ENCODE results near the gene GYPC.
A peak's percentile ranks its signal among the peaks of the same experiment; 100 is the strongest.
"Not testable (repeated sequence)": the region's sequence is repeated elsewhere in the genome, so short reads cannot be mapped to it uniquely, and the experiment has no call there.

GYPC gene

GRCh38 chr2:126655500-126656430 is at the start of gene GYPC:
TSS of gene GYPC (plus strand) at chr2:126656158. CDS start at chr2:126656264, 106 bp downstream.
- DNase-seq: peak; percentile 46 to 54

GRCh38 chr2:126614524-126615227 is 41.3 kb upstream of the GYPC start:
- DNase-seq: no peak

GRCh38 chr2:126616606-126617069 is 39.3 kb upstream of the GYPC start:
- no peak for DNase-seq

- DNase-seq: no peak
Observed at GRCh38 chr2:126620302-126620701, 35.7 kb upstream of the GYPC start.

- no peak for DNase-seq
Observed at GRCh38 chr2:126623000-126623399, 33.0 kb upstream of the GYPC start.

GRCh38 chr2:126627643-126628042 is 28.3 kb upstream of the GYPC start:
- DNase-seq: no peak

- DNase-seq: peak; percentile 14 to 26
Observed at GRCh38 chr2:126634273-126634861, 21.6 kb upstream of the GYPC start.

- DNase-seq: no peak
Observed at GRCh38 chr2:126635281-126635680, 20.7 kb upstream of the GYPC start.

- DNase-seq: no peak
Observed at GRCh38 chr2:126635736-126636135, 20.2 kb upstream of the GYPC start.

- DNase-seq: no peak
Observed at GRCh38 chr2:126637386-126637785, 18.6 kb upstream of the GYPC start.

- no peak for DNase-seq
Observed at GRCh38 chr2:126638746-126639145, 17.2 kb upstream of the GYPC start.

- no peak for DNase-seq
Observed at GRCh38 chr2:126639276-126639675, 16.7 kb upstream of the GYPC start.

GRCh38 chr2:126641294-126641693 is 14.7 kb upstream of the GYPC start:
- DNase-seq: not testable (repeated sequence)

GRCh38 chr2:126642031-126642430 is 13.9 kb upstream of the GYPC start:
- no peak for DNase-seq

- DNase-seq: no peak
Observed at GRCh38 chr2:126643431-126643830, 12.5 kb upstream of the GYPC start.

GRCh38 chr2:126643972-126644371 is 12.0 kb upstream of the GYPC start:
- DNase-seq: no peak

- no peak for DNase-seq
Observed at GRCh38 chr2:126644630-126645191, 11.2 kb upstream of the GYPC start.

- no peak for DNase-seq
Observed at GRCh38 chr2:126645211-126645618, 10.7 kb upstream of the GYPC start.

GRCh38 chr2:126646026-126646425 is 9.9 kb upstream of the GYPC start:
- no peak for DNase-seq

GRCh38 chr2:126647714-126648344 is 8.1 kb upstream of the GYPC start:
- not testable (repeated sequence) for DNase-seq

GRCh38 chr2:126648345-126648786 is 7.6 kb upstream of the GYPC start:
- DNase-seq: not testable (repeated sequence)

- DNase-seq: no peak
Observed at GRCh38 chr2:126649101-126649500, 6.9 kb upstream of the GYPC start.

- no peak for DNase-seq
Observed at GRCh38 chr2:126650994-126651393, 5.0 kb upstream of the GYPC start.

Measured in activated CD4-positive, alpha-beta T cell treated with anti-CD3 and anti-CD28 coated beads for 4 hours (primary cell).